SU-DHL-6 (cell line): ENCODE results near the gene ZNF814.

Experiments
- CTCF ChIP-seq: fragments of 200-600 bp; sonication (generic); IDR thresholded peaks from one replicate; pipeline ENCODE4 v1.5.1; 2017; ENCODE audit warnings: antibody characterized with exemption, mild to moderate bottlenecking, low read length, moderate library complexity; ENCODE audit not compliant: insufficient read depth, poor library complexity, severe bottlenecking
- EZH2phosphoT487 ChIP-seq: fragments of 200-600 bp; sonication (generic), shearing (Covaris generic); conservative IDR thresholded peaks from 2 replicates; pipeline ENCODE4 v1.6.1; 2018; ENCODE audit warnings: mild to moderate bottlenecking, antibody characterized with exemption, low read length, moderate library complexity, mixed read lengths

GRCh38 chr19:57905258-57905657, 16.4 kb upstream of the ZNF814 start:
- TF ChIP-seq CTCF (no peak), EZH2phosphoT487 (no peak)
